ENCODE data around the gene ATP8A2.
A peak's percentile ranks its signal among the peaks of the same experiment; 100 is the strongest.
"Not testable (repeated sequence)": the region's sequence is repeated elsewhere in the genome, so short reads cannot be mapped to it uniquely, and the experiment has no call there.

ATP8A2 gene

GRCh38 chr13:25548991-25549390 lies 177.2 kb downstream of the ATP8A2 start:
- not testable (repeated sequence) for DNase-seq (ENCODE audit: low spot score)

- DNase-seq (ENCODE audit: low spot score): no peak
Observed at GRCh38 chr13:25561812-25562211, 190.0 kb downstream of the ATP8A2 start.

- no peak for DNase-seq (ENCODE audit: low spot score)
Observed at GRCh38 chr13:25570185-25570584, 198.4 kb downstream of the ATP8A2 start.

- no peak for DNase-seq (ENCODE audit: low spot score)
Observed at GRCh38 chr13:25571237-25571636, 199.5 kb downstream of the ATP8A2 start.

GRCh38 chr13:25572171-25572570 lies 200.4 kb downstream of the ATP8A2 start:
- not testable (repeated sequence) for DNase-seq (ENCODE audit: low spot score)

GRCh38 chr13:25574437-25575411 lies 202.9 kb downstream of the ATP8A2 start:
- peak; percentile 79 for DNase-seq (ENCODE audit: low spot score)

GRCh38 chr13:25575562-25575961 lies 203.8 kb downstream of the ATP8A2 start:
- DNase-seq (ENCODE audit: low spot score): no peak

- DNase-seq (ENCODE audit: low spot score): no peak
Observed at GRCh38 chr13:25578526-25578925, 206.8 kb downstream of the ATP8A2 start.

- DNase-seq (ENCODE audit: low spot score): no peak
Observed at GRCh38 chr13:25579221-25579620, 207.4 kb downstream of the ATP8A2 start.

- DNase-seq (ENCODE audit: low spot score): no peak
Observed at GRCh38 chr13:25581351-25581750, 209.6 kb downstream of the ATP8A2 start.

- DNase-seq (ENCODE audit: low spot score): no peak
Observed at GRCh38 chr13:25584087-25584486, 212.3 kb downstream of the ATP8A2 start.

- no peak for DNase-seq (ENCODE audit: low spot score)
Observed at GRCh38 chr13:25585000-25585399, 213.2 kb downstream of the ATP8A2 start.

GRCh38 chr13:25587326-25587980 lies 215.7 kb downstream of the ATP8A2 start:
- no peak for DNase-seq (ENCODE audit: low spot score)

GRCh38 chr13:25588336-25589060 lies 216.7 kb downstream of the ATP8A2 start:
- DNase-seq (ENCODE audit: low spot score): no peak

GRCh38 chr13:25598421-25598820 lies 226.6 kb downstream of the ATP8A2 start:
- DNase-seq (ENCODE audit: low spot score): no peak

GRCh38 chr13:25602176-25602575 lies 230.4 kb downstream of the ATP8A2 start:
- no peak for DNase-seq (ENCODE audit: low spot score)

GRCh38 chr13:25604106-25604505 lies 232.3 kb downstream of the ATP8A2 start:
- no peak for DNase-seq (ENCODE audit: low spot score)

- DNase-seq (ENCODE audit: low spot score): no peak
Observed at GRCh38 chr13:25607096-25607495, 235.3 kb downstream of the ATP8A2 start.

GRCh38 chr13:25608181-25608580 lies 236.4 kb downstream of the ATP8A2 start:
- DNase-seq (ENCODE audit: low spot score): no peak

- no peak for DNase-seq (ENCODE audit: low spot score)
Observed at GRCh38 chr13:25616674-25617073, 244.9 kb downstream of the ATP8A2 start.

GRCh38 chr13:25619897-25620296 lies 248.1 kb downstream of the ATP8A2 start:
- DNase-seq (ENCODE audit: low spot score): no peak

- no peak for DNase-seq (ENCODE audit: low spot score)
Observed at GRCh38 chr13:25625414-25625813, 253.6 kb downstream of the ATP8A2 start.
